ENCODE measurements around the gene KRT81. TPM values are rescaled to one million over a fixed set of nuclear protein-coding genes. Genes with fewer than 3 reads are reported as not detected.

The KRT81 gene
- polyA plus RNA-seq, 1 donor from 2014 or later: not detected

GRCh38 chr12:52249511-52250047 is 41.8 kb downstream of the KRT81 start:
- TF ChIP-seq MXI1 (conservative IDR thresholded peaks at IDR 0.05; ENCODE audit: poor library complexity, severe bottlenecking) (no peak), POLR2AphosphoS5 (IDR thresholded peaks at IDR 0.05) (no peak), CTCF (IDR thresholded peaks at IDR 0.05; ENCODE audit: poor library complexity, severe bottlenecking) (no peak), REST (IDR thresholded peaks at IDR 0.05; ENCODE audit: borderline replicate concordance) (no peak), RAD21 (conservative IDR thresholded peaks at IDR 0.05) (no peak), EZH2 (IDR thresholded peaks at IDR 0.05; ENCODE audit: borderline replicate concordance, insufficient read depth, low read length, poor library complexity, severe bottlenecking) (no peak), SMC3 (conservative IDR thresholded peaks at IDR 0.05; ENCODE audit: poor library complexity) (no peak), EP300 (conservative IDR thresholded peaks at IDR 0.05; ENCODE audit: poor library complexity, severe bottlenecking) (no peak), TAF1 (IDR thresholded peaks at IDR 0.05; ENCODE audit: low read depth) (no peak)
- H3K27ac ChIP-seq (ENCODE audit: low read length): no peak overlapping the region
- H3F3A ChIP-seq (ENCODE audit: insufficient read depth, low read length, poor library complexity, severe bottlenecking): no peaks in the 10 kb centered on the region
- no peaks in the 10 kb centered on the region for H4K20me1 ChIP-seq (ENCODE audit: insufficient read depth)
- H3K79me2 ChIP-seq (replicated peaks; ENCODE audit: insufficient read depth, low read length): no peaks in the 10 kb centered on the region
- H3K9me3 ChIP-seq (ENCODE audit: low read length): no peaks in the 10 kb centered on the region
- H3K9me2 ChIP-seq (ENCODE audit: insufficient read depth, low read length): no peaks in the 10 kb centered on the region
- H3K4me2 ChIP-seq (ENCODE audit: low read length): no peak overlapping the region
- H2AFZ ChIP-seq (ENCODE audit: low read depth, low read length): no peak overlapping the region
- H3K9ac ChIP-seq (ENCODE audit: low read length): no peak overlapping the region
- H3K4me3 ChIP-seq (ENCODE audit: low read length): no peak overlapping the region
- peaks cover 20% of the 10 kb centered on the region for H3K27me3 ChIP-seq (ENCODE audit: insufficient read depth, low read depth, low read length)
- no peaks in the 10 kb centered on the region for H3K36me3 ChIP-seq (ENCODE audit: insufficient read depth, low read length)

GRCh38 chr12:52248541-52249461 is 42.5 kb downstream of the KRT81 start:
- Histone ChIP-seq H3K27ac (ENCODE audit: low read length) (no peak overlapping the region), H3K9me2 (ENCODE audit: insufficient read depth, low read length) (no peaks in the 10 kb centered on the region), H3K79me2 (replicated peaks; ENCODE audit: insufficient read depth, low read length) (no peaks in the 10 kb centered on the region), H3K9me3 (ENCODE audit: low read length) (no peaks in the 10 kb centered on the region), H3K36me3 (ENCODE audit: insufficient read depth, low read length) (no peaks in the 10 kb centered on the region), H3K4me2 (ENCODE audit: low read length) (no peak overlapping the region), H3K9ac (ENCODE audit: low read length) (no peak overlapping the region), H3K4me3 (ENCODE audit: low read length) (no peak overlapping the region), H3F3A (ENCODE audit: insufficient read depth, low read length, poor library complexity, severe bottlenecking) (no peaks in the 10 kb centered on the region), H2AFZ (ENCODE audit: low read depth, low read length) (no peak overlapping the region), H4K20me1 (ENCODE audit: insufficient read depth) (no peaks in the 10 kb centered on the region), H3K27me3 (ENCODE audit: insufficient read depth, low read depth, low read length) (peaks cover 20% of the 10 kb centered on the region)
- TF ChIP-seq CTCF (IDR thresholded peaks at IDR 0.05; ENCODE audit: poor library complexity, severe bottlenecking) (no peak), EP300 (conservative IDR thresholded peaks at IDR 0.05; ENCODE audit: poor library complexity, severe bottlenecking) (no peak), RAD21 (conservative IDR thresholded peaks at IDR 0.05) (no peak), POLR2AphosphoS5 (IDR thresholded peaks at IDR 0.05) (no peak), REST (IDR thresholded peaks at IDR 0.05; ENCODE audit: borderline replicate concordance) (no peak), EZH2 (IDR thresholded peaks at IDR 0.05; ENCODE audit: borderline replicate concordance, insufficient read depth, low read length, poor library complexity, severe bottlenecking) (no peak), TAF1 (IDR thresholded peaks at IDR 0.05; ENCODE audit: low read depth) (no peak), MXI1 (conservative IDR thresholded peaks at IDR 0.05; ENCODE audit: poor library complexity, severe bottlenecking) (no peak), SMC3 (conservative IDR thresholded peaks at IDR 0.05; ENCODE audit: poor library complexity) (no peak)
